Measurements from ENCODE around the gene PAM16.

- no peak for TF ChIP-seq ZNF350 (tag by site-specific recombination; IDR thresholded peaks at IDR 0.05)
- no peak for TF ChIP-seq ZNF398 (tag by site-specific recombination; IDR thresholded peaks at IDR 0.05)
- no peak for TF ChIP-seq YY1 (tag by site-specific recombination; IDR thresholded peaks at IDR 0.05)
- TF ChIP-seq CTCF (tag by site-specific recombination; IDR thresholded peaks at IDR 0.05) = no peak
- TF ChIP-seq OSR2 (tag by site-specific recombination; IDR thresholded peaks at IDR 0.05) = no peak
- TF ChIP-seq ZNF629 (tag by site-specific recombination; IDR thresholded peaks at IDR 0.05) = no peak
- TF ChIP-seq, protein P1, sequence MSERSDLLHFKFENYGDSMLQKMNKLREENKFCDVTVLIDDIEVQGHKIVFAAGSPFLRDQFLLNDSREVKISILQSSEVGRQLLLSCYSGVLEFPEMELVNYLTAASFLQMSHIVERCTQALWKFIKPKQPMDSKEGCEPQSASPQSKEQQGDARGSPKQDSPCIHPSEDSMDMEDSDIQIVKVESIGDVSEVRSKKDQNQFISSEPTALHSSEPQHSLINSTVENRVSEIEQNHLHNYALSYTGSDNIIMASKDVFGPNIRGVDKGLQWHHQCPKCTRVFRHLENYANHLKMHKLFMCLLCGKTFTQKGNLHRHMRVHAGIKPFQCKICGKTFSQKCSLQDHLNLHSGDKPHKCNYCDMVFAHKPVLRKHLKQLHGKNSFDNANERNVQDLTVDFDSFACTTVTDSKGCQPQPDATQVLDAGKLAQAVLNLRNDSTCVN (tag by site-specific recombination; optimal IDR thresholded peaks at IDR 0.05) = no peak
- no peak for TF ChIP-seq MEIS1 (CRISPR knock-in tag; IDR thresholded peaks at IDR 0.05; ENCODE audit: borderline replicate concordance)
- no peak for TF ChIP-seq ZNF707 (tag by site-specific recombination; IDR thresholded peaks at IDR 0.05)
- no peak for TF ChIP-seq ZNF2 (tag by site-specific recombination; IDR thresholded peaks at IDR 0.05)
- TF ChIP-seq ZSCAN16 (tag by site-specific recombination; IDR thresholded peaks at IDR 0.05) = no peak
- no peak for TF ChIP-seq ZNF140 (tag by site-specific recombination; IDR thresholded peaks at IDR 0.05)
- no peak for TF ChIP-seq PRDM4 (tag by site-specific recombination; IDR thresholded peaks at IDR 0.05)
Observed at GRCh38 chr16:4337540-4338088, 13.5 kb downstream of the PAM16 start.
